GM21529 (cell line): Measurements from ENCODE around the gene RPS6KA3.

Source experiments
- ATAC-seq: cut with Tn5 transposase; IDR thresholded peaks from one replicate; pipeline ENCODE4 v1.9.1; 2021; ENCODE audit not compliant: unreplicated experiment

Gene RPS6KA3

GRCh38 chrX:20149326-20149725, 117.4 kb downstream of the RPS6KA3 start:
- no peak for ATAC-seq

GRCh38 chrX:20147561-20147960, 119.1 kb downstream of the RPS6KA3 start:
- ATAC-seq: no peak

- ATAC-seq: no peak
Observed at GRCh38 chrX:20144491-20144890, 122.2 kb downstream of the RPS6KA3 start.

GRCh38 chrX:20143561-20143960, 123.1 kb downstream of the RPS6KA3 start:
- no peak for ATAC-seq

- no peak for ATAC-seq
Observed at GRCh38 chrX:20143111-20143510, 123.6 kb downstream of the RPS6KA3 start.

- ATAC-seq: peak; percentile 99
Observed at GRCh38 chrX:20141281-20142220, 125.2 kb downstream of the RPS6KA3 start, which contains the start of gene EIF1AX. EIF1AX (minus strand) TSS chrX:20141838; CDS start chrX:20141640, 198 bp downstream.

- ATAC-seq: no peak
Observed at GRCh38 chrX:20140420-20140819, 126.3 kb downstream of the RPS6KA3 start.

- no peak for ATAC-seq
Observed at GRCh38 chrX:20139966-20140365, 126.7 kb downstream of the RPS6KA3 start.

- ATAC-seq: no peak
Observed at GRCh38 chrX:20135944-20136343, 130.8 kb downstream of the RPS6KA3 start.

GRCh38 chrX:20132666-20133065, 134.0 kb downstream of the RPS6KA3 start:
- no peak for ATAC-seq

GRCh38 chrX:20130357-20130756, 136.4 kb downstream of the RPS6KA3 start:
- ATAC-seq: no peak

- no peak for ATAC-seq
Observed at GRCh38 chrX:20129547-20129946, 137.2 kb downstream of the RPS6KA3 start.

- ATAC-seq: no peak
Observed at GRCh38 chrX:20128670-20129069, 138.0 kb downstream of the RPS6KA3 start.

GRCh38 chrX:20127440-20127839, 139.3 kb downstream of the RPS6KA3 start:
- ATAC-seq: peak; percentile 58

- peak; percentile 48 for ATAC-seq
Observed at GRCh38 chrX:20126833-20127232, 139.9 kb downstream of the RPS6KA3 start.

- no peak for ATAC-seq
Observed at GRCh38 chrX:20124964-20125363, 141.7 kb downstream of the RPS6KA3 start.

- no peak for ATAC-seq
Observed at GRCh38 chrX:20118065-20118824, 148.5 kb downstream of the RPS6KA3 start.

GRCh38 chrX:20116577-20117240, 150.0 kb downstream of the RPS6KA3 start, which contains the start of gene MAP7D2:
MAP7D2 (minus strand) TSS chrX:20116907; CDS start chrX:20116879, 28 bp downstream.
- no peak for ATAC-seq

GRCh38 chrX:20116087-20116576, 150.6 kb downstream of the RPS6KA3 start:
- ATAC-seq: no peak

- no peak for ATAC-seq
Observed at GRCh38 chrX:20112022-20112774, 154.5 kb downstream of the RPS6KA3 start.
